ENCODE data around the gene SLC7A8. TPM values are rescaled to one million over a fixed set of nuclear protein-coding genes. Genes with fewer than 3 reads are reported as not detected.

SLC7A8 gene
- total RNA-seq, 1 experiment from 2014 or later = 0.90 TPM

DNA sequence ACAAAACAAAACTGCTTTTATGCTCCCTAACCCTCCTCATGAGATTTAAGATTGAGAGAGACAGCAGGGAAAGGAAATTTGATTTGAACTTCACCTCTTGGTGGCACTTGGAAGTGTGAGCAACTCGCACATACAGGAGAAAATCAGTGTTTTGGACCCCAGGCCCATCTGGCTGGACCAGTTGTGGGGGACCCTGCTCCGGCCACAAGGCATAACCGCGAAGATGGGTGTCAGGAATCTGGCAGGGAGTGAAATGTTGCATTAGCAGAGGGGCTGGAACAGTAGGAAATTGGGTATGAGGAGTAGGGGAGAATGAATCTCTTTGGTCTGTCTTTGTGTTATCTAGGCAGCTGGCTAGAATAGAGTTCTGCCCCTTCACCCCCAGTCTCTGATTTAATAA lies 79.9 kb downstream of the SLC7A8 start:
- Histone ChIP-seq H3K9me3 (ENCODE audit: control insufficient read depth, insufficient read depth, low read depth, low read length) (no peaks in the 10 kb centered on the region), H3K4me3 (ENCODE audit: low read depth in 2 of 2, low read length in 2 of 2) (no peak overlapping the region), H3K4me1 (ENCODE audit: control insufficient read depth, insufficient read depth, low read length) (no peaks in the 10 kb centered on the region), H3K36me3 (ENCODE audit: control insufficient read depth, insufficient read depth, low read length) (no peaks in the 10 kb centered on the region), H3K27me3 (ENCODE audit: control insufficient read depth, insufficient read depth, low read length) (no peaks in the 10 kb centered on the region), H3K27ac (ENCODE audit: low read length) (no peak overlapping the region)
- DNase-seq (ENCODE audit: low read depth, low spot score) (no peak), ATAC-seq (no peak)
- POLR2A ChIA-PET = no interaction called here
- TF ChIP-seq, protein P1, sequence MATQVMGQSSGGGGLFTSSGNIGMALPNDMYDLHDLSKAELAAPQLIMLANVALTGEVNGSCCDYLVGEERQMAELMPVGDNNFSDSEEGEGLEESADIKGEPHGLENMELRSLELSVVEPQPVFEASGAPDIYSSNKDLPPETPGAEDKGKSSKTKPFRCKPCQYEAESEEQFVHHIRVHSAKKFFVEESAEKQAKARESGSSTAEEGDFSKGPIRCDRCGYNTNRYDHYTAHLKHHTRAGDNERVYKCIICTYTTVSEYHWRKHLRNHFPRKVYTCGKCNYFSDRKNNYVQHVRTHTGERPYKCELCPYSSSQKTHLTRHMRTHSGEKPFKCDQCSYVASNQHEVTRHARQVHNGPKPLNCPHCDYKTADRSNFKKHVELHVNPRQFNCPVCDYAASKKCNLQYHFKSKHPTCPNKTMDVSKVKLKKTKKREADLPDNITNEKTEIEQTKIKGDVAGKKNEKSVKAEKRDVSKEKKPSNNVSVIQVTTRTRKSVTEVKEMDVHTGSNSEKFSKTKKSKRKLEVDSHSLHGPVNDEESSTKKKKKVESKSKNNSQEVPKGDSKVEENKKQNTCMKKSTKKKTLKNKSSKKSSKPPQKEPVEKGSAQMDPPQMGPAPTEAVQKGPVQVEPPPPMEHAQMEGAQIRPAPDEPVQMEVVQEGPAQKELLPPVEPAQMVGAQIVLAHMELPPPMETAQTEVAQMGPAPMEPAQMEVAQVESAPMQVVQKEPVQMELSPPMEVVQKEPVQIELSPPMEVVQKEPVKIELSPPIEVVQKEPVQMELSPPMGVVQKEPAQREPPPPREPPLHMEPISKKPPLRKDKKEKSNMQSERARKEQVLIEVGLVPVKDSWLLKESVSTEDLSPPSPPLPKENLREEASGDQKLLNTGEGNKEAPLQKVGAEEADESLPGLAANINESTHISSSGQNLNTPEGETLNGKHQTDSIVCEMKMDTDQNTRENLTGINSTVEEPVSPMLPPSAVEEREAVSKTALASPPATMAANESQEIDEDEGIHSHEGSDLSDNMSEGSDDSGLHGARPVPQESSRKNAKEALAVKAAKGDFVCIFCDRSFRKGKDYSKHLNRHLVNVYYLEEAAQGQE (IDR thresholded peaks at IDR 0.05; ENCODE audit: insufficient read depth in 1 of 2, low read depth in 2 of 2, low read length in 1 of 2) = no peak
- no peak for TF ChIP-seq SIN3A (IDR thresholded peaks at IDR 0.05; ENCODE audit: borderline replicate concordance, insufficient read depth, low read depth, low read length)
- no peak for TF ChIP-seq POLR2AphosphoS5 (IDR thresholded peaks at IDR 0.05; ENCODE audit: low read depth, low read length)
- TF ChIP-seq, protein P2, sequence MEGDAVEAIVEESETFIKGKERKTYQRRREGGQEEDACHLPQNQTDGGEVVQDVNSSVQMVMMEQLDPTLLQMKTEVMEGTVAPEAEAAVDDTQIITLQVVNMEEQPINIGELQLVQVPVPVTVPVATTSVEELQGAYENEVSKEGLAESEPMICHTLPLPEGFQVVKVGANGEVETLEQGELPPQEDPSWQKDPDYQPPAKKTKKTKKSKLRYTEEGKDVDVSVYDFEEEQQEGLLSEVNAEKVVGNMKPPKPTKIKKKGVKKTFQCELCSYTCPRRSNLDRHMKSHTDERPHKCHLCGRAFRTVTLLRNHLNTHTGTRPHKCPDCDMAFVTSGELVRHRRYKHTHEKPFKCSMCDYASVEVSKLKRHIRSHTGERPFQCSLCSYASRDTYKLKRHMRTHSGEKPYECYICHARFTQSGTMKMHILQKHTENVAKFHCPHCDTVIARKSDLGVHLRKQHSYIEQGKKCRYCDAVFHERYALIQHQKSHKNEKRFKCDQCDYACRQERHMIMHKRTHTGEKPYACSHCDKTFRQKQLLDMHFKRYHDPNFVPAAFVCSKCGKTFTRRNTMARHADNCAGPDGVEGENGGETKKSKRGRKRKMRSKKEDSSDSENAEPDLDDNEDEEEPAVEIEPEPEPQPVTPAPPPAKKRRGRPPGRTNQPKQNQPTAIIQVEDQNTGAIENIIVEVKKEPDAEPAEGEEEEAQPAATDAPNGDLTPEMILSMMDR (IDR thresholded peaks at IDR 0.05) = no peak
- TF ChIP-seq TCF7L2 (IDR thresholded peaks at IDR 0.05; ENCODE audit: low read depth, low read length) = no peak
- intact Hi-C loops (cut with micrococcal nuclease; ENCODE audit: unreplicated experiment) = no loop called here
- CTCF ChIA-PET = no interaction called here
- BruUV-seq (replicated peaks) = no TSS peak
- in situ Hi-C loops (cut with HindIII; ENCODE audit: low pct_unique_long_range_greater_than_20kb, low sequenced_read_pairs) = no loop called here

DNA sequence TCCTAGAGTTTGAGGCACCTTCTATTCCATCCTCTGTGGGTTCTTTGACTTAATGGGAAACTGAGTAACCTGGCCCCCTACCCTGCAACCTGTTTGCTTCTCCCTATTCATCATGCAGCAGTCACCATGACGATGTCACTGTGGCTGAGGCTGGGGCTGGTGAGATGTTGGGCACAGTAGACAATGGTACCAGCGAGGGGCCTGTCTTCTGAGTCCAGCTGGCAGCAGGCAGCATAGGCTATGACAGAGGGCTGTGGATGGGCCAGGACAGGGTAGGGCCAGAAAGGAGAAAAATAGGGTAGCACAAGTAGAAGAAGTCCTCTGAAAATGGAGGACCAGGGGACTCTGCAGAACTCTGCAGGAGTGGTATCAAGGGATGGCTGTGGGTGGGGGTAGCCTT lies 80.7 kb downstream of the SLC7A8 start:
- Histone ChIP-seq H3K27ac (ENCODE audit: low read length) (no peak overlapping the region), H3K4me3 (ENCODE audit: low read depth in 2 of 2, low read length in 2 of 2) (no peak overlapping the region), H3K9me3 (ENCODE audit: control insufficient read depth, insufficient read depth, low read depth, low read length) (no peaks in the 10 kb centered on the region), H3K4me1 (ENCODE audit: control insufficient read depth, insufficient read depth, low read length) (no peaks in the 10 kb centered on the region), H3K36me3 (ENCODE audit: control insufficient read depth, insufficient read depth, low read length) (no peaks in the 10 kb centered on the region), H3K27me3 (ENCODE audit: control insufficient read depth, insufficient read depth, low read length) (no peaks in the 10 kb centered on the region)
- BruUV-seq (replicated peaks) = no TSS peak
- ChIA-PET CTCF (interaction anchor here (0.6 kb wide), 1 partner anchor 34 kb away, joined by 3 read pairs; no protein-coding TSS in a partner anchor), POLR2A (no interaction called here)
- in situ Hi-C loops (cut with HindIII; ENCODE audit: low pct_unique_long_range_greater_than_20kb, low sequenced_read_pairs) (no loop called here), intact Hi-C loops (cut with micrococcal nuclease; ENCODE audit: unreplicated experiment) (no loop called here)
- ATAC-seq (no peak), DNase-seq (ENCODE audit: low read depth, low spot score) (no peak)
- TF ChIP-seq, protein P2 (IDR thresholded peaks at IDR 0.05) = no peak
- TF ChIP-seq SIN3A (IDR thresholded peaks at IDR 0.05; ENCODE audit: borderline replicate concordance, insufficient read depth, low read depth, low read length) (no peak), POLR2AphosphoS5 (IDR thresholded peaks at IDR 0.05; ENCODE audit: low read depth, low read length) (no peak), TCF7L2 (IDR thresholded peaks at IDR 0.05; ENCODE audit: low read depth, low read length) (no peak)
- TF ChIP-seq, protein P1 (IDR thresholded peaks at IDR 0.05; ENCODE audit: insufficient read depth in 1 of 2, low read depth in 2 of 2, low read length in 1 of 2) = no peak
